Spinal cord (tissue), 10 donors: ENCODE measurements around the gene NKD2. TPM values are rescaled to one million over a fixed set of nuclear protein-coding genes. Genes with fewer than 3 reads are reported as not detected.
A peak's percentile ranks its signal among the peaks of the same experiment; 100 is the strongest.
"Not testable (repeated sequence)": the region's sequence is repeated elsewhere in the genome, so short reads cannot be mapped to it uniquely, and the experiment has no call there.

Experiments
- DNase-seq, 6 donors: peaks; one replicate each; pipeline versions ENCODE4 v3.0.0 to v3.0.0-alpha.2; 2013 to 2015; ENCODE audit warnings: low spot score in 6 of 6, low read depth in 4 of 6
- H3K27ac ChIP-seq: one replicate; pipeline ENCODE4 v1.5.1; 2013; ENCODE audit warnings: low read depth, low read length, control low read depth
- H3K27me3 ChIP-seq: one replicate; pipeline ENCODE4 v1.6.1; 2013; ENCODE audit warnings: low read length; ENCODE audit not compliant: control insufficient read depth, insufficient read depth
- H3K36me3 ChIP-seq: one replicate; pipeline ENCODE4 v1.6.1; 2013; ENCODE audit warnings: low read length; ENCODE audit not compliant: control insufficient read depth, insufficient read depth
- H3K4me1 ChIP-seq: one replicate; pipeline ENCODE4 v1.6.1; 2013; ENCODE audit warnings: low read length; ENCODE audit not compliant: control insufficient read depth, insufficient read depth
- H3K4me3 ChIP-seq: one replicate; pipeline ENCODE4 v1.5.1; 2013; ENCODE audit warnings: low read depth, low read length, control low read depth
- H3K9me3 ChIP-seq: one replicate; pipeline ENCODE4 v1.6.1; 2013; ENCODE audit warnings: low read length; ENCODE audit not compliant: control insufficient read depth, insufficient read depth
- WGBS: methylation state at CpG from one replicate; pipeline ENCODE4 v1.1.5; 2013; ENCODE audit warnings: missing lambda C conversion rate; ENCODE audit not compliant: insufficient coverage; 5-methylcytosine and 5-hydroxymethylcytosine counted together
- polyA plus RNA-seq, 2 donors: library from polyadenylated mRNA; unstranded; fragments of 120-200 nt; gene quantifications; one replicate each; pipeline ENCODE4 v1.2.1, GENCODE V29; 2013; ENCODE audit not compliant: insufficient read length in 2 of 2
- total RNA-seq, 2 donors: library from RNA; depleted of rRNA in 1 of 2; stranded (reverse); fragments of 120-200 nt in 1 of 2; fragments of >200 nt in 1 of 2; gene quantifications; one replicate each; pipeline versions ENCODE4 v1.2.3 to v1.2.4, GENCODE V29; 2013 to 2014
- donor health status: healthy.

Gene NKD2
- total and polyA plus RNA-seq, 4 donors, result 5.1 to 25.2 (median 15.4) TPM

DNA sequence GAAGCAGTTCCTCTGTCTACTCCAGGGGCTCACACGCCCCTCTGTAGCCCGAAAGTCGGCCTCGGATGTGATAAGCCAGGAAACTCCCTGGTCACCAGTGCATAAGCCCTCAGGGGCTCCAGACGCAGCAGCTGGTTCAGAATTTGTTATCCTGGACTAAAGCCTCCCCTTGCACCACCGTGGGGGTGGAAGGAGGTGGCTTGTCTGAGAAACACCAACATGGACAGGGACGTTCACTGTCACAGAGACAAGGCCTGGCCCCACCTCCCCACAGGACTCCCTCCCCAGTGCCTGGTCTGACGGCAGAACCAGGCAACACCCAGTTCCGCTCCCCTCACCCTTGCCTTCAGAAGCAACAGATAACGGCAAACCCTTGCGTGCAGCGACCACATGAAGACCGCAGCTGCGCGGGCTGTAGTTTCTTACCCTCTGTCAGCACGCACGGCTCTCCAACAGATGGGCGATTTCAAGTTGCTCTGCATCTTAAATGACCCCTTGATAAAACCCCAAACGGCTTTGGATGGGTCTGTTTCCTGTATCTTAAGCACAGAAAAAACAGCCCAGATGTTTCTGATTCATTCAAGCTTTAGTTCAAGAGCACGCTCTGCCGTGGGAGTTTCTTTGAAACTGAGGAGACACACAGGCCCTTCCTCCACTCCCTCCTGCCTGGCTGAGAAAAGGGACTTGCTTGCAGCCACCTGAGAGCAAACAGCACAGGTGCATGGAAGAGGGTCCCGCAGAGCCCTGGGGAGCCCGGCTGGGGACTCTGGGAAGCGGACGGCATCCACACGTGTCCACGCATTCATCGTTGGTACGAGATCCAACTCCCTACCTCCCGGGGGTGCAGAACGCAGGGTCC, 44.7 kb upstream of the NKD2 start:
- H3K9me3 ChIP-seq, result no peaks in the 10 kb centered on the region
- no peaks in the 10 kb centered on the region for H3K36me3 ChIP-seq
- peaks cover 25% of the 10 kb centered on the region for H3K4me1 ChIP-seq
- H3K4me3 ChIP-seq, result no peak overlapping the region
- 64% methylated on average over 29 of the region's 31 CpGs for WGBS
- no peaks in the 10 kb centered on the region for H3K27me3 ChIP-seq
- DNase-seq, result peak in 1 of 6 donors; percentile 56
- peak overlapping the region; percentile 64 for H3K27ac ChIP-seq

GRCh38 chr5:964821-965220, 43.8 kb upstream of the NKD2 start:
- peaks cover 24% of the 10 kb centered on the region for H3K4me1 ChIP-seq
- H3K27me3 ChIP-seq, result no peaks in the 10 kb centered on the region
- no peaks in the 10 kb centered on the region for H3K36me3 ChIP-seq
- 80% methylated on average over 10 of the region's 10 CpGs for WGBS
- no peaks in the 10 kb centered on the region for H3K9me3 ChIP-seq
- no peak overlapping the region for H3K27ac ChIP-seq
- DNase-seq, result no peak
- no peak overlapping the region for H3K4me3 ChIP-seq

DNA sequence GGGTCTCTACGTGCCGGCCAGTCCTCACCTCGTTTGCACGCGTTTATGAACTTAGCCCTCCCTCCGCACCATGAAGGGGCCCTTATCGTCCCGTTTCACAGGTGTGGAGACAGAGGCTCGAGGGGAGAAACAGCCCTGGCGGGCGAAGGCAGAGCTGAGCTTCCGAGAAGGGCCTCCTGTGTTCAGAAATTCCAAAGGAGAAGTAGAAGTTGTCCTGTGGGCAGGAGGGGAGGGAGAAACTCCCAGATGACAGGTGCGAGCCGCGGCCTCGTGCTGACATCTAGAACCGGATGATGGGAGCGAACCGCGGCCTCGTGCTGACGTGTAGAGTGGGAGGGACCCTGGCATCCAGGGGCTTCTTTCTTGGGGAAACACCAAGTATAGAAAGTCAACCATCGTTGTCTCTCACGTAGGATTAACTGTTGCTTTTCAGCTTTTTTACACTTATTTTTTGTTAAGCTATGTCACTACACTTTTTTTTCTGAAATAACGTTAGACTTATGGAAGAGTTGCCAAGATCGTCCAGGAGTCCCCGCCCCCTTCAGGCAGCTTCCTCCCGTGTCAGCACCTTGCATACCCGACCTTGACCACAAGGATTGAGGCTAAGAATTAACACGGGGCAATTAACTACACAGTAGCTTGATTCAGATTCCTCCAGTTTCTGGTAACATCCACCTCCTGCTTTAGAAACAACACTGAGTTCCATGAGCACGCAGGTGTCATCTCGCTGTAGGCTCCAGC, 42.8 kb upstream of the NKD2 start:
- Histone ChIP-seq H3K27ac (no peak overlapping the region), H3K27me3 (no peaks in the 10 kb centered on the region), H3K4me1 (peaks cover 21% of the 10 kb centered on the region), H3K36me3 (no peaks in the 10 kb centered on the region), H3K4me3 (no peak overlapping the region), H3K9me3 (no peaks in the 10 kb centered on the region)
- no peak for DNase-seq
- 88% methylated on average over 27 of the region's 32 CpGs for WGBS

DNA sequence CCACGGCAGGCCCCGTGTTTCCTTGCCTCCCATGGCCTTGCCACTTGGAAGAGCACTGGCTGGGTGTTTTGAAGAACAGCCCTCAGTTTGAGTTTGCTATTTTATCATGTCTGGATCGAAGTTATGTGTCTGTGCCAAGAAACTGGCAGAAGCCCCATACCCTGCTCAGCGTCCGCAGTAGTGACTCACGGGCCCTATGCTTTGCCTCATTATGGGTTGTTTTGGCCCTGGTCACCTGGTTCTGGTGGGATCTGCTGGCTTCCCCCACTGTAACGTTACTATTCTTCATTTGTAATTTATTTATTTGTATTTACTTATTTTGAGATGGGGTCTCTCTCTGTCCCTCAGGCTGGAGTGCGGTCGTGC, 42.3 kb upstream of the NKD2 start:
- Histone ChIP-seq H3K4me1 (peaks cover 15% of the 10 kb centered on the region), H3K27ac (no peak overlapping the region), H3K4me3 (no peak overlapping the region), H3K27me3 (no peaks in the 10 kb centered on the region), H3K9me3 (no peaks in the 10 kb centered on the region), H3K36me3 (no peaks in the 10 kb centered on the region)
- 92% methylated on average over 5 of the region's 9 CpGs for WGBS
- no peak for DNase-seq

DNA sequence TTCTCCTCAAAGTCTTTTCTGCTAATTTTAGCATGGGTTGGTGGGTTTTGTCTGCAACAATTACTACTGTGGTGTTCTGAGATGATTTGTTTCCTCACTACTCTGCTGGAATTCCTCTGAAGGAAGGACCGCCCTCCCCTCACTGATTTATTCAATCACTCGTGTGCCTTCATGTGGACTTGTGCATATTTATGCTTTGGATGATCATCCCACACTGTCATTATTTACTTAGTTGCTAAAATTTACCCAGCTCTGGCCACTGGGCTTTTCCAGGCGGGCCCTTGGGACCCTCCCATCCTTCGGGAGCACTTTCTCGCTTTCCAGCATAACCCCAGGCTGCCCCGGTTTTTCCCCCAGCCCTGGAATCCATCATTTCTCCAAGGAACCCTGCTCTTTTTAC, 41.7 kb upstream of the NKD2 start:
- DNase-seq, result no peak
- H3K9me3 ChIP-seq, result no peaks in the 10 kb centered on the region
- H3K27ac ChIP-seq, result no peak overlapping the region
- H3K27me3 ChIP-seq, result no peaks in the 10 kb centered on the region
- no peaks in the 10 kb centered on the region for H3K36me3 ChIP-seq
- H3K4me1 ChIP-seq, result peaks cover 14% of the 10 kb centered on the region
- whole genome bisulfite sequencing, result 100% methylated on average over 4 of the region's 6 CpGs
- no peak overlapping the region for H3K4me3 ChIP-seq

GRCh38 chr5:968881-969280, 39.7 kb upstream of the NKD2 start:
- H3K27ac ChIP-seq, result no peak overlapping the region
- peaks cover 5% of the 10 kb centered on the region for H3K4me1 ChIP-seq
- 96% methylated on average over 4 of the region's 6 CpGs for WGBS
- no peaks in the 10 kb centered on the region for H3K27me3 ChIP-seq
- DNase-seq, result peak in 1 of 6 donors; percentile 49
- H3K4me3 ChIP-seq, result no peak overlapping the region
- no peaks in the 10 kb centered on the region for H3K36me3 ChIP-seq
- no peaks in the 10 kb centered on the region for H3K9me3 ChIP-seq

- Histone ChIP-seq H3K9me3 (no peaks in the 10 kb centered on the region), H3K4me3 (no peak overlapping the region), H3K36me3 (no peaks in the 10 kb centered on the region), H3K27me3 (no peaks in the 10 kb centered on the region), H3K27ac (no peak overlapping the region), H3K4me1 (peaks cover 1% of the 10 kb centered on the region)
- DNase-seq, result peak in 2 of 6 donors; percentile 60 to 90
- 68% methylated on average over 9 of the region's 14 CpGs for WGBS
These were observed 39.2 kb upstream of the NKD2 start for GRCh38 chr5:969408-969839.

DNA sequence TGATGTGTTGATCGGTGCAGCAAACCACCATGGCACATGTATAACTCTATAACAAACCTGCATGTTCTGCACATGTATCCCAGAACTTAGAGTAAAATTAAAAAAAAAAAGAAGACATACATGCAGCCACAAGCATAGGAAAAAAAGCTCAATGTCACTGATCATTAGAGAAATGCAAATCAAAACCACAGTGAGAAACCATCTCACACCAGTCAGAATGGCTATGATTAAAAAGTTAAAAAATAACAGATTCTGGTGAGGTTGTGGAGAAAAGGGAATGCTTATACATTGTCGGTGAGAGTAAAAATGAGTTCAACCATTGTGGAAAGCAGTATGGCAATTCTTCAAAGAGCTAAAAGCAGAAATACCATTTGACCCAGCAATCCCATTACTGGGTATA, 36.0 kb upstream of the NKD2 start:
- not testable (repeated sequence) for H3K27me3 ChIP-seq
- no CpG with 5 or more reads among the region's 2 CpGs for WGBS

DNA sequence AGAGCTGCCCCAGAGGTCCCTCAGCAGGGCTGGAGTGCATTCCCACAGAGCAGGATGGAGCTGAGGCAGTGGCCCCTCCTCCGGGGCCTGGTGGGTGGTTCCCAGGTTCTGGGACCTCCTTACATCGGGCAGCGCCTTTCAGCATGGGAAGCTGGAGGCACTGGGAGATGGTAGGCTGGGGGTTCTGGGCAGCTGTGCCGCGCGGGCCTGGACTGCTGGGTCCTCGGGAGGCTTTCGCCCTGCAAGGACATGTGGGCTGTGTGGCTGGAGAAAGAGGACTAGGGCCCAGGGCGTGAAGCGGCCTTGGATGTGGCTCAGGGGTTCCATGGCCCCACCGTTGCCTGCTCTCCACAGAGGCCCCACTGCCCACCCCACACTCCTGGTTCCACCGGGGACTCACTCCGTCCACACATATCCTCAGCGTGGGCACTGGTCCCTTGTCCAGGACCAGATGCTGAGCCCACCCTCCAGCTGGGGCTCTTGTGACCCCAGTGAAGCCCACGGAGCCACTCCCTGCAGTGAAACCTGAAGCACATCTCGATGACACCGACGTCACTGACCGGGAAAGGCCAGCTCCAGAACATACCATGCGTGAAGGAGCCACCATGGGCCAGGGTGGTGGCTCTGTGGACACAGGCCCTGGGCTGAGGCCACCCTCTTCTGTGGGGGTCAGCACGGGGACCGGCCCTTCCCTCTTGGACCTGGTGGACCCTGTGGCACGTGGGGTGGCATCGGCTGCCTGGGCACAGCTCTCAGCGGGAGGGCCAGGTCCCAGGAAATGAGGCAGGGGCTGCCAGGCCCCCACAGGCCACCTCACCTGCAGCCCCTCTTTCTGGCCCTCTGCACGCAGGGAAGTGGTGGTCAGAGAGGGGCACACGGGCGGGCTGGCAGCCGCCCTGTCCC, 31.5 kb upstream of the NKD2 start:
- Histone ChIP-seq H3K27ac (no peak overlapping the region), H3K9me3 (no peaks in the 10 kb centered on the region), H3K4me1 (peaks cover 37% of the 10 kb centered on the region), H3K36me3 (no peaks in the 10 kb centered on the region), H3K4me3 (no peak overlapping the region), H3K27me3 (no peaks in the 10 kb centered on the region)
- DNase-seq, result no peak
- WGBS, result 90% methylated on average over 20 of the region's 29 CpGs

More for the DNA sequence above, 36.0 kb upstream of the NKD2 start:
- H3K27ac ChIP-seq, H3K4me1 ChIP-seq, H3K36me3 ChIP-seq, H3K4me3 ChIP-seq, DNase-seq, H3K9me3 ChIP-seq: not testable (repeated sequence)
